ENCODE measurements around the gene LRRC58.
"Not testable (repeated sequence)": the region's sequence is repeated elsewhere in the genome, so short reads cannot be mapped to it uniquely, and the experiment has no call there.

The LRRC58 gene

DNA sequence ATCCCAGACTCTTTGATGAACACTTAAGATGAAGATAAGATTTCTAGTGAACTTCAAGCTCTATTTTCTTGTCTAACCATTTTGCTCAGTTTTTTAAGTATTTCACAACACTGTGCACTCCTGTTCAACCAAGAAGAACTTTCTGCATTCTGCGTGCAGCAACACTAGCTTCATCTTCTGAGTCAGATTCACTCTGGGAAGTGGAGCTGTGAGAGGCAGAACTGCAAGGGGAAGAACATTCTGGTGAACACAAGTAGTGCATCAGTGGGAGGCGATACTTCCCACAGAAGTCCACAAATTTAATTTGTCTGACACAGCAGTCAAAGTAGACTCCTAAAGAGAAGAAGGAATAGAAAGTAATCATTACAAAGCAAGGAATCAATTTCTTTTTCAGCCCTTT is 18.1 kb downstream of the LRRC58 start:
- no peak overlapping the region for H3K9ac ChIP-seq (ENCODE audit: low read length)
- no peaks in the 10 kb centered on the region for H3K27me3 ChIP-seq (ENCODE audit: control insufficient read depth, insufficient read depth, low read length)
- no peak overlapping the region for H3K27ac ChIP-seq (ENCODE audit: low read depth, low read length)

DNA sequence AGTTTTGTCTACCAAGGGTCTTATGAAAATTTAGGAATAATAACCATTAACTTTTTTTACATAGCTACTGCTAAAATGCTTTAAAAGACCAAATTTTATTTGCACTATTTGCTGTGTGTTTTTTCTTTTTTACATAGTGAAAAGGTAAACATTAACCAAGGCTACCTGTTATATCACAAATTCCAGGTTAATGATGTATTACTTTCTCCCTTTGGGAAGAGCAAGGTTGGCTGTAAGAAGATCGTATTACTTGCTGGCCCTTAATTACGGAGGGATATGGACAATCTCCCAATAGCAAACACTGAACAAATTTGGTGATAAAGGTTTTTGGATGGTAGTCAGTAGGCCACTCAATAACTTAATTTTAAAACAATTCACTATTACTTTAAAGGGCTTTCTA is 22.4 kb downstream of the LRRC58 start:
- Histone ChIP-seq H3K27me3 (ENCODE audit: control insufficient read depth, insufficient read depth, low read length) (no peaks in the 10 kb centered on the region), H3K4me1 (ENCODE audit: control insufficient read depth, insufficient read depth, low read length) (no peaks in the 10 kb centered on the region), H3K4me3 (ENCODE audit: low read length) (no peak overlapping the region), H3K27ac (ENCODE audit: low read depth, low read length) (no peak overlapping the region), H3K36me3 (ENCODE audit: control insufficient read depth, insufficient read depth, low read length) (peaks cover 10% of the 10 kb centered on the region), H3K9ac (ENCODE audit: low read length) (no peak overlapping the region)

More for the DNA sequence above, 18.1 kb downstream of the LRRC58 start:
- H3K36me3 ChIP-seq (ENCODE audit: control insufficient read depth, insufficient read depth, low read length) = peaks cover 7% of the 10 kb centered on the region
- no peaks in the 10 kb centered on the region for H3K4me1 ChIP-seq (ENCODE audit: control insufficient read depth, insufficient read depth, low read length)
- H3K4me3 ChIP-seq (ENCODE audit: low read length) = no peak overlapping the region

DNA sequence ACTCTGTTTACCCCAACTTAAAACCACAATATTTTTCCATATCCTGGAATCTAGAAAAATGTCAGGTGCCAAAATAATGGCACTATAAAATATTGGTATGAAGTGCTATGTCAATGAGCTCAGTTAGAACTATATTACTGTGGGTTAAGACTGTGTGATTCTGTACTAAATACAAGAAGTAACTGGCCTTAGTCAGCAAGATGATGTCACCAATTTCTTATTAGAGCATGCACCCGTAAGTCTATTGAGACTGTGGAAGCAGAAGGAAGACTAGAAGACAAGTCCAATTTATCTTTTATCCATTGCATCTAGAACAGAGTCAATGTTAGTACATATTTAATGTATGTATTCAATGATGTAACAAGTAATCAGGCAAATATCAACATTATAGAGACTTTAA is 25.0 kb downstream of the LRRC58 start:
- no peak overlapping the region for H3K9ac ChIP-seq (ENCODE audit: low read length)
- no peaks in the 10 kb centered on the region for H3K4me1 ChIP-seq (ENCODE audit: control insufficient read depth, insufficient read depth, low read length)
- no peaks in the 10 kb centered on the region for H3K27me3 ChIP-seq (ENCODE audit: control insufficient read depth, insufficient read depth, low read length)
- peaks cover 3% of the 10 kb centered on the region for H3K36me3 ChIP-seq (ENCODE audit: control insufficient read depth, insufficient read depth, low read length)
- no peak overlapping the region for H3K27ac ChIP-seq (ENCODE audit: low read depth, low read length)
- no peak overlapping the region for H3K4me3 ChIP-seq (ENCODE audit: low read length)

DNA sequence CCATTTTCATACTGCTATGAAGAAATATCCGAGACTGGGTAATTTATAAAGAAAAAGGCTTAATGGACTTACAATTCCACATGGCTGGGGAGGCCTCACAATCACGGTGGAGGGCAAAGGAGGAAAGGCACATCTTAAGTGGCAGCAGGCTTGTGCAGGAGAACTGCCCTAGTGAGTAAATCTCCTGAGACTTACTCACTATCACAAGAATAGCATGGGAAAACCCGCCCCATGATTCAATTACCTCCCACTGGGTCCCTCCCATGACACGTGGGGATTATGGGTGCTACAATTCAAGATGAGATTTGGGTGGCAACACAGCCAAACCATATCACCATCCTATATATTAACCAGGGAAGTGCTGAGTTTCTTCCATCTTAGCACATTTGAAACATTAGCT is 25.4 kb downstream of the LRRC58 start:
- not testable (repeated sequence) for H3K36me3 ChIP-seq (ENCODE audit: control insufficient read depth, insufficient read depth, low read length); H3K27me3 ChIP-seq (ENCODE audit: control insufficient read depth, insufficient read depth, low read length); H3K9ac ChIP-seq (ENCODE audit: low read length); H3K27ac ChIP-seq (ENCODE audit: low read depth, low read length); H3K4me3 ChIP-seq (ENCODE audit: low read length); H3K4me1 ChIP-seq (ENCODE audit: control insufficient read depth, insufficient read depth, low read length)

DNA sequence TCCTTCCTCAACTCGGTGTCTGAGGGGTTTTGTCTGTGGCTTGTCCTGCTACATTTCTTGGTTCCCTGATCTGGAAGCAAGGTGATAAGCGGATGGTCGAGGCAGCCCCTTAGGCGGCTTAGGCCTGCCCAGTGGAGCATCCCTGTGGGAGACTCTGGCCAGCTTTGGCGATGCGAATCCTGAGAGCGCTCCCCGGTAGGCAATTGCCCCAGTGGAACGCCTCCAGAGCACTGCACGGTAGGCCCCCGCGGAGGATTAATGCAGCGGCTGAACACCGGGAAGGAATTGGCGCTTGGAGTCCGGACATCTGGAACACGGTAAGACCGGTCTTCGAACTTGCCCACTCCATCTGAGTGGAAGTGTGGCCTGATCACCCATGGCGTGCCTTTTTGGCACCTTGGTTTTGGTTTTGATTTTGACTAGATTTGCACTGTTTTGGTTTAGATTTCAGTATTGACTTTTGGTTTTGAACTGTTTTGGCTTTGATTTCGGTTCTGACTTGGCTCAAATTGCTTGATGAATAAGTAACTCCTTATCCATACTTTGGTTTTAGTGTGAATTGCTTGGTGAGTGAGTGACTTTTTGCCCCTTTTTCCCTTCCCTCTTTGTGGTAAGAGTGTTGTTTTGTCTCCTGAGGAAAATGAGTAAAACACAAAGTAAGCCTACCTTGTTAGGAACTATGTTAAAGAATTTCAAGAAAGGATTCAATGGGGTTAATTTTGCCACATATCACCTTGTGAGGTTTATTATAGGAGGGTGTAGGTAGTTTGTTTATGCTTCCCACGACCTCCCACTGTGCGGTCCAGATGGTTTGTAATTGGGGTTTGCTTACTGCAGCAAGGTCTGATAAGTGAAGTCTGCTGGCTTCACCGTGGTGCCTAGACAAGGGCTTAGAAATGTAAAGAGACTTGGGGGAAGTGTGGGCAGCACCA is 37.0 kb downstream of the LRRC58 start:
- no peaks in the 10 kb centered on the region for H3K27me3 ChIP-seq (ENCODE audit: control insufficient read depth, insufficient read depth, low read length)
- H3K27ac ChIP-seq (ENCODE audit: low read depth, low read length) = no peak overlapping the region
- H3K36me3 ChIP-seq (ENCODE audit: control insufficient read depth, insufficient read depth, low read length) = no peaks in the 10 kb centered on the region
- H3K9ac ChIP-seq (ENCODE audit: low read length) = no peak overlapping the region
- H3K4me1 ChIP-seq (ENCODE audit: control insufficient read depth, insufficient read depth, low read length) = no peaks in the 10 kb centered on the region
- no peak overlapping the region for H3K4me3 ChIP-seq (ENCODE audit: low read length)

DNA sequence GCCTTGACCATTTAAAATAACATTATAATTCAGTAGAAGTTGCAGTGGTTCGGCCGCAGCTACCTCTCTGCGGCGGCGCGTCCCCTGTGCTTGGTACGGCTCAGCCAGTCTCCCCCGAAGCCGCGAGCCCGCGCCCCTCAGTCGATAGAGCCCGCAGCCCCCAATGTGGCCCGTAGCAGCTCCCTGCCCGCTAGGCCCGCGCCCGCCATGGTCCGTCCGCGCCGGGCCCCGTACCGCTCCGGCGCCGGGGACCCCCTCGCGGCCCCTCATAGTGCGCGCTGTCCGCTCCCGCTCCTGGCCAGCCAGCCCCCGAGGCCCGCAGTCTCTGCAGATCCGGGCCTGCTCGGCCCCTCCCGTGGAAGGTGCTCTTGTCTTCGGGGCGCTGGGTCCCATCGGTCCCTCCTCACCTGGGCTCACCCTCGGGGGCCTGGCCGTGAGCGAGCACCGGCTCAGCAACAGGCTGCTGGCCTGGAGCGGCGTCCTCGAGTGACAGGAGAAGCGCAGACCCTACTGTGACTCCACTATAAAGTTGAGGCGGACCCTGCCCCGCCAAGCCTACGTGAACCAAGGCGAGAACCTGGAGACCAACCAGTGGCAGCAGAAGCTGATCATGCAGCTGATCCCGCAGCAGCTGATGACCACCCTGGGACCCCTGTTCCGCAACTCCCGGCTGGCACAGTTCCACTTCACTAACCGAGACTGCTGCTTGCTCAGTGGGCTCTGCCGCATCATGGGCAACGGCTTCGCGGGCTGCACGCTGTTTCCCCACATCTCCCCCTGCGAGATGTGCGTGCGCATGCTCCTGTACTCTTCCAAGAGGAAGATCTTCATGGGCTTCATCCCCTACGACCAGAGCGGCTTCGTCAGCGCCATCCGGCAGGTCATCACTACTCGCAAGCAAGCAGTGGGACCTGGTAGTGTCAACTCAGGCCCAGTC is 42.4 kb downstream of the LRRC58 start:
- Histone ChIP-seq H3K27me3 (ENCODE audit: control insufficient read depth, insufficient read depth, low read length) (no peaks in the 10 kb centered on the region), H3K4me1 (ENCODE audit: control insufficient read depth, insufficient read depth, low read length) (no peaks in the 10 kb centered on the region), H3K36me3 (ENCODE audit: control insufficient read depth, insufficient read depth, low read length) (no peaks in the 10 kb centered on the region), H3K9ac (ENCODE audit: low read length) (no peak overlapping the region), H3K27ac (ENCODE audit: low read depth, low read length) (no peak overlapping the region), H3K4me3 (ENCODE audit: low read length) (no peak overlapping the region)

DNA sequence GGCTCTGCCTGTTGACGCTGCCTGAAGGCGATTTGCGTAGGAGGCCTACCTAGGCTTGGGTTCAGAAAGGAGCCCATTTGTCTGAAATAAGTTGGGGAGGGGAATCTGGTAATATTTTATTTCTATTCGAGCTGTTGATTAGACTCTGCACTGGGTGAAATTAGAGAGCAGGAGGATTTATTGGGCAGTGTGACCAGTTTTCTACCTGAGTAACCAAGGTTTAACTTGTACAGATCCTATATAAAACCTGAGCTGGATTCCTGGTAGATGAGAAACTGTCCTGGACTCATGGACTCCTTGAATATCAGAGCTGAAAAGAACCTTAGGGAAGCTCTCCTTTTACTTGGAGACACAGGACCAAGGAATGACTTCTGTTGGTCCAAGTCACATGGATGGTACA is 44.5 kb downstream of the LRRC58 start:
- Histone ChIP-seq H3K27me3 (ENCODE audit: control insufficient read depth, insufficient read depth, low read length) (no peaks in the 10 kb centered on the region), H3K36me3 (ENCODE audit: control insufficient read depth, insufficient read depth, low read length) (no peaks in the 10 kb centered on the region), H3K27ac (ENCODE audit: low read depth, low read length) (no peak overlapping the region), H3K4me1 (ENCODE audit: control insufficient read depth, insufficient read depth, low read length) (no peaks in the 10 kb centered on the region), H3K4me3 (ENCODE audit: low read length) (no peak overlapping the region), H3K9ac (ENCODE audit: low read length) (no peak overlapping the region)

DNA sequence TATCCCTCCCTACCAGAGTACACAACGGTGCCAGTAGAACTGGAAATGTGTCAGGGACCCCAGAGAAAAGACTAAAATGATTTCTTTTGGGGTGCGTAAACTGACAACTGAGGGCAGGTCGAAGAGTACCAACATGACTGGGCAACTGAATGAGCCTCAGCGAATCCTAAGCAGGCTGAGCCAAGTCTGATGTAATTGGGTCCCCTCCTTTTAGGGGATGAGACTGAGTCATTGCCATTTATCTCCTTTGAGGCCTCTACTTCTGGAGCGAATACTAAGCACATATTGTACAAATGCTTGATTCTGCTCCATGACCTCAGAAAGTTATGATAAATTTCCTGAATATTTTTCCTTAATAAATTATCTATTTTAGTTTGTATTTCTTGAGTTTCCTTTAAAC is 46.8 kb downstream of the LRRC58 start:
- no peak overlapping the region for H3K27ac ChIP-seq (ENCODE audit: low read depth, low read length)
- no peak overlapping the region for H3K9ac ChIP-seq (ENCODE audit: low read length)
- H3K27me3 ChIP-seq (ENCODE audit: control insufficient read depth, insufficient read depth, low read length) = no peaks in the 10 kb centered on the region
- no peaks in the 10 kb centered on the region for H3K4me1 ChIP-seq (ENCODE audit: control insufficient read depth, insufficient read depth, low read length)
- no peak overlapping the region for H3K4me3 ChIP-seq (ENCODE audit: low read length)
- no peaks in the 10 kb centered on the region for H3K36me3 ChIP-seq (ENCODE audit: control insufficient read depth, insufficient read depth, low read length)

DNA sequence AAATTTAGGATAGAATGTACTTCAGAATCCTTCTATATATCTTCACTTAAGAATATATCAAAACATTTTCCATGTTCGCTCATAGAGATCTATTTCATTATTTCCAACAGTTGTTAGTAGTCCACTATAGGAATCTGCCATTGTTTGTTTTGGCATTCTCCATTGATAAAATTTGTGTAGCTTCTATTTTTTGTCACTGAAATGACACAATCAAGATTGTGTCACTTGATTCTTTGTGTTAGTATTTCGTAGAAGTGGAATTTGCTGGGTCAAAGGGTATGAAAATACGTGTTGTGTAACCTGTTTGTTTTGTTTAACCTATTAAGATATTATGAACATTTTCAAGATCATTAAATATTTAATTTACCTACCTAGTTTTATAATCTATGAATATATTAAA is 48.2 kb downstream of the LRRC58 start:
- H3K4me3 ChIP-seq (ENCODE audit: low read length) = no peak overlapping the region
- no peaks in the 10 kb centered on the region for H3K36me3 ChIP-seq (ENCODE audit: control insufficient read depth, insufficient read depth, low read length)
- H3K9ac ChIP-seq (ENCODE audit: low read length) = no peak overlapping the region
- H3K27ac ChIP-seq (ENCODE audit: low read depth, low read length) = no peak overlapping the region
- H3K27me3 ChIP-seq (ENCODE audit: control insufficient read depth, insufficient read depth, low read length) = no peaks in the 10 kb centered on the region
- H3K4me1 ChIP-seq (ENCODE audit: control insufficient read depth, insufficient read depth, low read length) = no peaks in the 10 kb centered on the region

DNA sequence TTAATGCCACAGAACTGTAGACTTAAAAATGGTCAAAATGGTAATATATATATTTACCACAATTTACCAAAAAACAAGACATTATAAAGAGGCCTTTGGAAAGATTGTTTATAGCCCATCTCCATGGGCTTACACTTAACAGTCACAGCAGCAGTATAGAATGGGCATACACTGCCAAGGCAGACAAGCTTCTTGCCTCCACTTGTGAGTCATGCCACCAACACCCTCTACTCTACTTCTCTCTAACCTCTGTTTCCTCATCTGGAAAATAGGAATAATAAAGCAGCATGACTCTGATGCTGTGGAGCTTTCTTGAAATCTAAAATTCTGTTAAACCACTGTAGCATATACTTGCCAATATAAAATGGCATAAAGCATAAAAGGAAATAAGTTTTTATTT is 49.8 kb downstream of the LRRC58 start:
- H3K9ac ChIP-seq (ENCODE audit: low read length) = no peak overlapping the region
- no peaks in the 10 kb centered on the region for H3K4me1 ChIP-seq (ENCODE audit: control insufficient read depth, insufficient read depth, low read length)
- H3K27me3 ChIP-seq (ENCODE audit: control insufficient read depth, insufficient read depth, low read length) = no peaks in the 10 kb centered on the region
- no peaks in the 10 kb centered on the region for H3K36me3 ChIP-seq (ENCODE audit: control insufficient read depth, insufficient read depth, low read length)
- H3K27ac ChIP-seq (ENCODE audit: low read depth, low read length) = no peak overlapping the region
- no peak overlapping the region for H3K4me3 ChIP-seq (ENCODE audit: low read length)

DNA sequence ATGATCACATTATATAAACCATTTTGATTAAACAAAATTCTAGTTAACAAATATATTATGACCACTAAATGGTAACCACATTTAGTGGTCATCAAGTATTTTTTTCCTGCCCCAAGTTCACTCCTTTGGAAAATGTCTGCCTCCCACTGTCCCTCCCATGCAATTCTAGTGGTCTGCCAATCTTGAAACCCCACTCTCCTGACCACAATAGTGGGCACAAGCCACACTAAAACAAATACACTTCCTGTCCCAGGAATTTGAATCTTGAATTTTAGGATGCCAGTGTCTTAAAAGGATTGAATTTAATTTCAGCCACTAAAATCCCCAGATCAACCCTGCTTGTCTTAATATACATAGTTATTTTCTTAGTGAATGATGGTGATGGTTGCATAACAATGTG is 50.2 kb downstream of the LRRC58 start:
- Histone ChIP-seq H3K9ac (ENCODE audit: low read length) (no peak overlapping the region), H3K27ac (ENCODE audit: low read depth, low read length) (no peak overlapping the region), H3K36me3 (ENCODE audit: control insufficient read depth, insufficient read depth, low read length) (no peaks in the 10 kb centered on the region), H3K27me3 (ENCODE audit: control insufficient read depth, insufficient read depth, low read length) (no peaks in the 10 kb centered on the region), H3K4me1 (ENCODE audit: control insufficient read depth, insufficient read depth, low read length) (no peaks in the 10 kb centered on the region), H3K4me3 (ENCODE audit: low read length) (no peak overlapping the region)

DNA sequence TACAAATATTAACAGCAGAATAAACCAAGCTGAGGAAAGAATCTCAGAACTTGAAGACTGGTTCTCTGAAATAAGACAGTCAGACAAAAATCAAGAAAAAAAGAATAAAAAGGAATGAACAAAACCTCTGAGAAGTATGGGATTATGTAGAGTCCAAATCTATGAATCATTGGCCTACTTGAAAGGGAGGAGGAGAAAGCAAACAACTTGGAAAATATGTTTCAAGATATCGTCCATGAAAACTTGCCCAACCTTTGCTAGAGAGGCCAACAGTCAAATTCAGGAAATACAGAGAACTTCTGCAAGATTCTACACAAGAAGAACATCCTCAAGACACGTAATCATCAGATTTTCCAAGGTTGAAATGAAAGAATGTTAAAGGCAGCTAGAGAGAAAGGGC is 57.6 kb downstream of the LRRC58 start:
- not testable (repeated sequence) for H3K27me3 ChIP-seq (ENCODE audit: control insufficient read depth, insufficient read depth, low read length); H3K36me3 ChIP-seq (ENCODE audit: control insufficient read depth, insufficient read depth, low read length); H3K4me1 ChIP-seq (ENCODE audit: control insufficient read depth, insufficient read depth, low read length); H3K9ac ChIP-seq (ENCODE audit: low read length); H3K27ac ChIP-seq (ENCODE audit: low read depth, low read length); H3K4me3 ChIP-seq (ENCODE audit: low read length)
